WTC11 (cell line): ENCODE results near the gene TCF7L2. TPM values are rescaled to one million over a fixed set of nuclear protein-coding genes. Genes with fewer than 3 reads are reported as not detected.

Experiments used
- ATAC-seq: fragments of 200-7000 bp; cut with Tn5 transposase; 2 replicates; pipeline ENCODE4 v1.10.0; 2021; ENCODE audit warnings: mild to moderate bottlenecking, moderate library complexity
- CTCF ChIA-PET: fragments of 300-600 bp; sonication (Branson Sonifier 250); formaldehyde crosslinking; loops from one replicate; lab custom pipeline; 2021; ENCODE audit warnings: antibody characterized with exemption; lab: Charles Lee
- POLR2A ChIA-PET: fragments of 350-600 bp; sonication (Branson Sonifier 250); formaldehyde crosslinking; loops from one replicate; lab custom pipeline; 2021; ENCODE audit warnings: antibody characterized with exemption; lab: Charles Lee
- DNase-seq: peaks from one replicate; pipeline ENCODE4 v3.0.0; 2021; ENCODE audit warnings: low spot score
- H3K27ac Mint-ChIP-seq: 2 replicates; pipeline ENCODE4 v1.8.0; 2021; ENCODE audit warnings: mixed read lengths
- H3K27me3 Mint-ChIP-seq: 2 replicates; pipeline ENCODE4 v1.8.0; 2021; ENCODE audit warnings: low read depth, mild to moderate bottlenecking, moderate library complexity, mixed read lengths
- H3K36me3 Mint-ChIP-seq: 2 replicates; pipeline ENCODE4 v1.8.0; 2021; ENCODE audit warnings: mixed read lengths
- H3K4me1 Mint-ChIP-seq: 2 replicates; pipeline ENCODE4 v1.8.0; 2022; ENCODE audit warnings: mixed read lengths
- H3K4me3 Mint-ChIP-seq: 2 replicates; pipeline ENCODE4 v1.8.0; 2021; ENCODE audit warnings: mild to moderate bottlenecking, moderate library complexity, mixed read lengths
- H3K9me3 Mint-ChIP-seq: 2 replicates; pipeline ENCODE4 v1.8.0; 2021; ENCODE audit warnings: mixed read lengths
- AFF4 ChIP-seq: sonication (generic); formaldehyde crosslinking; IDR thresholded peaks from 2 replicates; pipeline ENCODE4 v1.8.1; 2023; ENCODE audit warnings: mild to moderate bottlenecking, missing genetic modification reagents, borderline replicate concordance
- AR ChIP-seq: fragments of 250-450 bp; sonication (Bioruptor Pico); IDR thresholded peaks from 2 replicates; pipeline ENCODE4 v1.9.0; 2021; ENCODE audit warnings: mild to moderate bottlenecking
- E2F1 ChIP-seq: sonication (generic); formaldehyde crosslinking; IDR thresholded peaks from 2 replicates; pipeline ENCODE4 v1.8.0; 2022; ENCODE audit warnings: mild to moderate bottlenecking, missing genetic modification reagents
- ELF4 ChIP-seq: sonication (generic); formaldehyde crosslinking; IDR thresholded peaks from 2 replicates; pipeline ENCODE4 v1.8.1; 2022; ENCODE audit warnings: low read depth, mild to moderate bottlenecking, moderate library complexity, missing genetic modification reagents
- ESRRA ChIP-seq: sonication (generic); formaldehyde crosslinking; IDR thresholded peaks from 2 replicates; pipeline ENCODE4 v1.8.1; 2022; ENCODE audit warnings: mild to moderate bottlenecking, missing genetic modification reagents, borderline replicate concordance
- ETV6 ChIP-seq: sonication (generic); formaldehyde crosslinking; IDR thresholded peaks from 2 replicates; pipeline ENCODE4 v1.8.1; 2022; ENCODE audit warnings: mild to moderate bottlenecking, missing genetic modification reagents
- HMGA2 ChIP-seq: fragments of 250-450 bp; sonication (Bioruptor Pico); IDR thresholded peaks from 2 replicates; pipeline ENCODE4 v1.4.0; 2021; ENCODE audit warnings: mild to moderate bottlenecking, moderate library complexity
- HMGXB4 ChIP-seq: sonication (generic); formaldehyde crosslinking; IDR thresholded peaks from 2 replicates; pipeline ENCODE4 v1.8.1; 2023; ENCODE audit warnings: mild to moderate bottlenecking, moderate library complexity, missing genetic modification reagents
- IRF1 ChIP-seq: sonication (generic); formaldehyde crosslinking; IDR thresholded peaks from 2 replicates; pipeline ENCODE4 v1.8.0; 2023; ENCODE audit warnings: missing genetic modification reagents
- KAT7 ChIP-seq: sonication (generic); formaldehyde crosslinking; IDR thresholded peaks from 2 replicates; pipeline ENCODE4 v1.8.1; 2023; ENCODE audit warnings: missing genetic modification reagents, mild to moderate bottlenecking, borderline replicate concordance
- MXD4 ChIP-seq: fragments of 250-450 bp; sonication (Bioruptor Pico); IDR thresholded peaks from 2 replicates; pipeline ENCODE4 v1.8.0; 2021; ENCODE audit warnings: mild to moderate bottlenecking, moderate library complexity, borderline replicate concordance
- NFE2L1 ChIP-seq: sonication (generic); formaldehyde crosslinking; IDR thresholded peaks from 2 replicates; pipeline ENCODE4 v1.8.1; 2023; ENCODE audit warnings: missing genetic modification reagents
- NFYB ChIP-seq: sonication (generic); formaldehyde crosslinking; conservative IDR thresholded peaks from 2 replicates; pipeline ENCODE4 v1.8.0; 2022; ENCODE audit warnings: low read depth, missing genetic modification reagents
- NR1H2 ChIP-seq: sonication (generic); formaldehyde crosslinking; IDR thresholded peaks from 2 replicates; pipeline ENCODE4 v1.9.0; 2021; ENCODE audit warnings: mild to moderate bottlenecking, moderate library complexity, missing genetic modification reagents
- RORB ChIP-seq: fragments of 250-450 bp; sonication (Bioruptor Pico); IDR thresholded peaks from 2 replicates; pipeline ENCODE4 v1.9.0; 2021; ENCODE audit warnings: mild to moderate bottlenecking
- SMAD3 ChIP-seq: sonication (generic); formaldehyde crosslinking; IDR thresholded peaks from 2 replicates; pipeline ENCODE4 v1.8.0; 2022; ENCODE audit warnings: missing genetic modification reagents, mild to moderate bottlenecking, borderline replicate concordance
- ZBTB21 ChIP-seq: sonication (generic); formaldehyde crosslinking; IDR thresholded peaks from 2 replicates; pipeline ENCODE4 v1.8.1; 2023; ENCODE audit warnings: mild to moderate bottlenecking, missing genetic modification reagents, borderline replicate concordance
- ZNF232 ChIP-seq: sonication (generic); formaldehyde crosslinking; IDR thresholded peaks from 2 replicates; pipeline ENCODE4 v1.8.0; 2022; ENCODE audit warnings: mild to moderate bottlenecking, missing genetic modification reagents
- ZNF281 ChIP-seq: sonication (generic); formaldehyde crosslinking; IDR thresholded peaks from 2 replicates; pipeline ENCODE4 v1.8.0; 2023; ENCODE audit warnings: mild to moderate bottlenecking, missing genetic modification reagents
- ZNF317 ChIP-seq: sonication (generic); formaldehyde crosslinking; IDR thresholded peaks from 2 replicates; pipeline ENCODE4 v1.8.1; 2023; ENCODE audit warnings: low read depth, mild to moderate bottlenecking, moderate library complexity, missing genetic modification reagents, borderline replicate concordance
- total RNA-seq: library from RNA; stranded (reverse); gene quantifications from 3 replicates; pipeline ENCODE4 v1.2.3, GENCODE V29; 2021

The TCF7L2 gene
- total RNA-seq, 1 experiment from 2014 or later = 44.5 TPM

GRCh38 chr10:113066561-113067312 is 116.7 kb downstream of the TCF7L2 start:
- Mint-ChIP-seq H3K27ac (no peak overlapping the region), H3K4me1 (peaks cover 41% of the 10 kb centered on the region), H3K27me3 (no peaks in the 10 kb centered on the region), H3K9me3 (no peaks in the 10 kb centered on the region), H3K36me3 (peaks cover 8% of the 10 kb centered on the region), H3K4me3 (no peak overlapping the region)
- ChIA-PET CTCF (interaction anchor here (0.5 kb wide), 1 partner anchor 73 kb away, joined by 3 read pairs; no protein-coding TSS in a partner anchor), POLR2A (no interaction called here)
- ATAC-seq (no peak), DNase-seq (no peak)
- TF ChIP-seq AFF4 = no peak
- no peak for TF ChIP-seq KAT7 (CRISPR knock-in tag)
- no peak for TF ChIP-seq ESRRA (CRISPR knock-in tag)
- no peak for TF ChIP-seq ZNF232
- no peak for TF ChIP-seq ZNF281
- TF ChIP-seq SMAD3 (CRISPR knock-in tag) = no peak
- TF ChIP-seq E2F1 (CRISPR knock-in tag) = no peak
- no peak for TF ChIP-seq ZBTB21 (CRISPR knock-in tag)
- no peak for TF ChIP-seq NR1H2 (CRISPR knock-in tag)
- TF ChIP-seq RORB (CRISPR knock-in tag) = no peak
- no peak for TF ChIP-seq HMGXB4 (CRISPR knock-in tag)
- no peak for TF ChIP-seq MXD4 (CRISPR knock-in tag)
- TF ChIP-seq IRF1 (CRISPR knock-in tag) = no peak
- no peak for TF ChIP-seq NFYB
- TF ChIP-seq HMGA2 = no peak
- no peak for TF ChIP-seq ETV6 (CRISPR knock-in tag)
- TF ChIP-seq AR (CRISPR knock-in tag) = no peak
- TF ChIP-seq ELF4 (CRISPR knock-in tag) = no peak
- no peak for TF ChIP-seq NFE2L1 (CRISPR knock-in tag)
- TF ChIP-seq ZNF317 (CRISPR knock-in tag) = no peak
